C4-2B (cell line): ENCODE data around the gene TP73.

Source experiments
- CTCF ChIP-seq: fragments of 450-650 bp; conservative IDR thresholded peaks from 2 replicates; pipeline ENCODE4 v1.5.1; 2017; ENCODE audit warnings: mild to moderate bottlenecking
- ZFX ChIP-seq: fragments of 450-650 bp; IDR thresholded peaks from 2 replicates; pipeline ENCODE4 v1.6.1; 2017

DNA sequence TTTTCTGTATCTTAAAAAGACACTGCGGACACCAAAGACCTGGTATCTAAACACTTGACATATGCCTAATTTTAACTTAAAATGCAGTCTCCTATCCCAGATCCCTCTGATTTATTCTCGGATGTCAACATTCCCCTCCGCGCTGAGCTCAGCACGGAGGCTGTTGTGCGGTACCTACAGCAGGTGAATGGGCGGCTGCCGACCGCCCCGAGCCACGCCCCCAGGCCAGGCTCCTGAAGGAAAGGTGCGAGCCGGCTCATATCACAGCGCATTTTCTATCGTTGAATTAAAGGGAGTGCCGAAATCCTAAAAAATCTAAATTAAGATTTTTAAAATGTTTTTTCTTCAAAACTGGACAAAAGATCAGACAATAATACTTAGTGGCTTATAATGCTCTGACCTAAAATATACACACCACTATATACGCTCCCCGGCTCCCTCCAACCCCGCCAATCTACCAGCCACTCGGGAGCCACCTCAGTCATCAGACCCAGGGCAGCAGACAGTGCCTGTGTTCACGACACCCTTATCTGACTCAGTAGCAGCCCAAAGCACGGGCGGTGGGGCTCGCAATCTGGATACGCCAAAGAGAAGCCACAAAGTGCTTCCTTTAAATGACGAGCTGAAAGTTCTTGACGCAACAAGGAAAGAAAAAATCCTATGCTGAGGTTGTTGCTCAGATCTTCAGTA lies 6.5 kb upstream of the TP73 start:
- TF ChIP-seq CTCF (no peak), ZFX (no peak)
